SK-N-MC (cell line): Measurements from ENCODE around the gene CASP3.
"Not testable (repeated sequence)": the region's sequence is repeated elsewhere in the genome, so short reads cannot be mapped to it uniquely, and the experiment has no call there.

Source experiments
- DNase-seq: peaks from one replicate; pipeline ENCODE4 v3.0.0-alpha.2; 2011; ENCODE audit warnings: low read depth, low spot score
- H3K27ac ChIP-seq: fragments of 200-600 bp; sonication (generic); 2 replicates; pipeline ENCODE4 v1.5.1; 2016; ENCODE audit warnings: mixed run types
- H3K36me3 ChIP-seq: fragments of 200-600 bp; sonication (generic); 2 replicates; pipeline ENCODE4 v1.6.1; 2017; ENCODE audit warnings: antibody characterized with exemption, low read length, mixed read lengths; ENCODE audit not compliant: insufficient read depth
- H3K4me3 ChIP-seq: fragments of 200-600 bp; sonication (generic); 2 replicates; pipeline ENCODE4 v1.5.1; 2016
- H3K9ac ChIP-seq: fragments of 200-600 bp; sonication (generic); 2 replicates; pipeline ENCODE4 v1.8.0; 2017; ENCODE audit warnings: mixed run types, mixed read lengths; ENCODE audit not compliant: insufficient read length
- H3K9me3 ChIP-seq: fragments of 200-600 bp; sonication (generic); 2 replicates; pipeline ENCODE4 v1.6.1; 2017; ENCODE audit warnings: low read depth, mild to moderate bottlenecking, antibody characterized with exemption, low read length, moderate library complexity, mixed read lengths
- EZH2 ChIP-seq: fragments of 200-600 bp; sonication (generic); IDR thresholded peaks from one replicate; pipeline ENCODE4 v1.6.1; 2017; ENCODE audit warnings: antibody characterized with exemption
- FOXP2 ChIP-seq: optimal IDR thresholded peaks from 2 replicates; pipeline ENCODE3; 2011; ENCODE audit warnings: mild to moderate bottlenecking, moderate library complexity; ENCODE audit not compliant: insufficient read depth; ENCODE audit errors: extremely low read length, control extremely low read depth
- POLR2AphosphoS5 ChIP-seq: IDR thresholded peaks from 2 replicates; pipeline ENCODE4 v1.6.1; 2012; ENCODE audit warnings: mild to moderate bottlenecking, low read depth, low read length, borderline replicate concordance

Gene CASP3

GRCh38 chr4:184632842-184633241, 16.4 kb downstream of the CASP3 start:
- Histone ChIP-seq H3K9me3 (no peaks in the 10 kb centered on the region), H3K36me3 (peaks cover 70% of the 10 kb centered on the region), H3K4me3 (no peak overlapping the region), H3K9ac (no peak overlapping the region), H3K27ac (no peak overlapping the region)
- TF ChIP-seq FOXP2: no peak
- no peak for TF ChIP-seq EZH2
- TF ChIP-seq POLR2AphosphoS5: no peak
- no peak for DNase-seq

GRCh38 chr4:184628103-184628502, 21.1 kb downstream of the CASP3 start:
- Histone ChIP-seq H3K27ac (no peak overlapping the region), H3K9ac (no peak overlapping the region), H3K9me3 (no peaks in the 10 kb centered on the region), H3K4me3 (no peak overlapping the region), H3K36me3 (peaks cover 43% of the 10 kb centered on the region)
- TF ChIP-seq EZH2: no peak
- no peak for TF ChIP-seq FOXP2
- DNase-seq: no peak

- not testable (repeated sequence) for H3K9me3 ChIP-seq, H3K4me3 ChIP-seq, H3K9ac ChIP-seq, DNase-seq, H3K27ac ChIP-seq
- H3K36me3 ChIP-seq: peaks cover 33% of the 10 kb centered on the region
These were observed 23.3 kb downstream of the CASP3 start for GRCh38 chr4:184625783-184626596.

GRCh38 chr4:184624972-184625554, 24.2 kb downstream of the CASP3 start:
- no peak for DNase-seq
- H3K27ac ChIP-seq: no peak overlapping the region
- TF ChIP-seq EZH2 (no peak), FOXP2 (no peak), POLR2AphosphoS5 (no peak)
- peaks cover 25% of the 10 kb centered on the region for H3K36me3 ChIP-seq
- H3K4me3 ChIP-seq: no peak overlapping the region
- H3K9ac ChIP-seq: no peak overlapping the region
- no peaks in the 10 kb centered on the region for H3K9me3 ChIP-seq

- H3K9ac ChIP-seq, H3K9me3 ChIP-seq, H3K4me3 ChIP-seq, DNase-seq, H3K27ac ChIP-seq: not testable (repeated sequence)
- peaks cover 20% of the 10 kb centered on the region for H3K36me3 ChIP-seq
These were observed 24.7 kb downstream of the CASP3 start for GRCh38 chr4:184624504-184624903.

GRCh38 chr4:184621518-184621917, 27.7 kb downstream of the CASP3 start:
- H3K9ac ChIP-seq: no peak overlapping the region
- peaks cover 4% of the 10 kb centered on the region; the same call in 1 of the 2 replicates for H3K36me3 ChIP-seq
- H3K9me3 ChIP-seq: no peaks in the 10 kb centered on the region
- H3K27ac ChIP-seq: no peak overlapping the region
- H3K4me3 ChIP-seq: no peak overlapping the region
- no peak for DNase-seq
- no peak for TF ChIP-seq EZH2
- no peak for TF ChIP-seq POLR2AphosphoS5
- no peak for TF ChIP-seq FOXP2

- Histone ChIP-seq H3K27ac (no peak overlapping the region), H3K9ac (no peak overlapping the region), H3K4me3 (no peak overlapping the region), H3K9me3 (no peaks in the 10 kb centered on the region), H3K36me3 (no peaks in the 10 kb centered on the region)
- DNase-seq: no peak
- TF ChIP-seq EZH2: no peak
- TF ChIP-seq POLR2AphosphoS5: no peak
- TF ChIP-seq FOXP2: no peak
These were observed 28.9 kb downstream of the CASP3 start for GRCh38 chr4:184620212-184620867.

GRCh38 chr4:184617600-184618196, 31.5 kb downstream of the CASP3 start:
- H3K36me3 ChIP-seq: no peaks in the 10 kb centered on the region
- TF ChIP-seq POLR2AphosphoS5: no peak
- no peaks in the 10 kb centered on the region for H3K9me3 ChIP-seq
- no peak overlapping the region for H3K9ac ChIP-seq
- no peak overlapping the region for H3K4me3 ChIP-seq
- H3K27ac ChIP-seq: no peak overlapping the region
- peak; percentile 5 for DNase-seq
